A204.1 (cell line): ENCODE data around the gene GTPBP3.

Experiments used
- FAIRE-seq: peaks from 2 replicates; lab custom pipeline; 2012; peaks lifted over from hg19 to GRCh38; lab: Jason Lieb, UNC

GTPBP3 gene

DNA sequence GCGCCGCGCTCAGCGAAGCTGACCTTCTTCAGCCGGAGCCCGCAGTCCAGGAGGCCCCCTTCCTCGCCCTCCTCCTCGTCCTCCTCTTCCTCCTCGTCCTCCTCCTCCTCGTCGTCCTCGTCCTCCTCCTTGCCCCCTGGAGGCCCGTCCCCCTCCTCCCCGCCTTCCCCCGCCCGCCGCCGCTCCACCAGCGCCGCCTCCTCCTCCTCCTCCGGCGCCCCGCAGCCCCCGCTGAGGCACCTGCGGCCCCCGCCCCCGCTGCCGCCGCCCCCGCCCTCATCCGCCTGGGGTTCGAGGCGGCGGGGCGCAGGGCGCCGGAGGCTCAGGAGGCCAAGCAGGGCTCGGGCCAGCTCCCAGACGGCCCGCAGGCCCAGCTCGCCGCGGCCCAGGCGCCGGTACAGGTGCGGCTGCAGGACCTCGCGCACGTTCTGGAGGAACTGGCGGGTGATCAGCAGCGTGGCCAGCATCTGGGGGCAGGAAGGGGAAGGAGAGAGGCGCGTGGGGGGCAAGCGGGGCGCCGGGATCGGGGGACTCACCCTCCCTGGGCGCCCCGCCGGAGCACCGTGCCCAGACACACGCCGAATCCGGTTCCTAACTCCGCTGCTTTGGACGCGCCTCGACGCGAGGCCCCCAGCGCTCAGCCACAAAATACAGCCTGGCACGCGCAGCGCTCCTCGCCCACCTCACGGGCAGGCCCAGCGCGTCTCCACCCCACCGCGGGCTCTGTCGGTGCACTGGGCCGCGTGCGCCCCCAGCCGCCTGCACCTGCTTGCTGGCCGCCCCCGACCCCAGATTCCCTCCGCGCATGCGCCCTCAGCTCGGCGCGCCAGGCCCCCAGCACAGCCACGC is 8.6 kb upstream of the GTPBP3 start:
- no peak for FAIRE-seq

DNA sequence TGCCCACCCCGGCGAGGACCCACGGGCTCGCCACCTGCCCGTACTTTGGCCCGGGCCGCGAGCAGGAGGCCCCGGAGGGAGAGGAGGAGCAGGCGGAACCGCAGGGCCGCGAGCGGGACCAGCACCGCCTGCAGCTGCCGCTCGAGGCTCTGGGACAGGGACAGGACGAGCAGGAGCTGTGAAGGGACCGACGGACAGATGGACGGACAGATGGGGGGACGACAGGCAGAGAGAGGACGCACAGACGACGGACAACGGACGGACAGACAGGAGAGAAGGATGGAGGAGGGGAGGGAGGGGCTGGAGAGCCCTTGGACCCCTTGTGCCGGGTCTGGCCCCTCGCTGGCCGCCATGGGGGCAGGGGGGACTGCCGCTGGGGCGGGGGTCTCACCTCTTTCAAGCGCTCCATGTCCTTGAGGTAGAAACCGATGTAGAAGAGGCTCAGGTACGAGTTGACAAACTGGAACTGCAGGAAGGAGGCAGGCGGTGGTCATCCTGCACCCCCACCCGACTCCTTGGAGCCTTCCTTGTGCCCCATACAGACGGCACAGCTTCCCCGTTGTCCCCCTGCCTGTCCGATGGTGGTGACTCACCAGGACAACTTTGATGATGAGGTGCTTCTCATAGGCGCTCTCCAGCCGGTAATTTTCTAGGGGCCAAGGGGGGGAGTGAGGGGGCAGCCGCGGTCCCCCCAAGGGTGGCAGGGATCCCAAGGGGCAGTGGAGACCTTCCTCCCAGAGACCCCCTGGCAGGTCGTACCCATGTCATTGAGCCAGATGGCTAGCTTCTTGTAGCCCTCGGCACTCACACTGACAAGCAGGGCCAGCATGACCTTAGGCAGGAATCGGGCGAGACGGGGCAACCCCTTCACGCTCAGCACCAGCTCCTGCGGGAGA is 7.7 kb upstream of the GTPBP3 start:
- FAIRE-seq, result no peak

DNA sequence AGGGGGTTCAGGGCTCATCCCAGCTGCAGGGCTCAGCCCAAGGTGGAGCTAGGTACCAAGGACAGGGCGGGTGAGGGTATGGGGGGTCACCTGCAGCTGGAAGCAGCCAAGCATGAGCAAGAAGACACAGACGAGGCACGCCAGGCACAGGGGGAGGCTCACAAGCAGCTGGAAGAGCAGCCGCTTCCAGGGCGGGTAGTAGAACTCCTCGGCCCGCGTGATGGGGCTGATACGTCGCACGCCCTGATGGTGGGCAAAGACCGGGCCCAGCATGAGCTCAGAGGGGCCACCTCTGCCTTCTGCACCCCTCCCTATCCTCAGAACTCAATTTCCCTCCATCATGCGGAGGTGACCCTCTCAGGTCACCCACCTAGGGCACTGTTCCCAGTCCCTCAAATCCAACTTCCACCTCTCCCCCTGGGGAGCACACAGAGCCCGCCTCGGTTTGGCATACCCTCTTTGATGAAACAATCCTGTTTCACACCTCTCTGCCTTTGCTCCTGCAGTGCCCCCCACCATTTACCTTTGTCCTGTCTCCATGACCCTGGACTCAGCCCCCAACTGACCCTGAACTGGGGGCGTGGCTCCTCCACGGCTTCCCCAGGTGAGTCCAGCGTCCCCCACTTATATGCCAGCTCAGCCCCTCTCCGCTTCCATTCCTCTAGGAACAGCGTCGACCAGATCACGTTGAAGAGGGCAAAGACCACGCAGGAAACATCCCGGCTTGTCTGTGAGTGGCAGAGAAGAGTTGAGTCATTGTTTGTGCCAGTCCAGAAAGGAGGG is 6.9 kb upstream of the GTPBP3 start:
- no peak for FAIRE-seq

DNA sequence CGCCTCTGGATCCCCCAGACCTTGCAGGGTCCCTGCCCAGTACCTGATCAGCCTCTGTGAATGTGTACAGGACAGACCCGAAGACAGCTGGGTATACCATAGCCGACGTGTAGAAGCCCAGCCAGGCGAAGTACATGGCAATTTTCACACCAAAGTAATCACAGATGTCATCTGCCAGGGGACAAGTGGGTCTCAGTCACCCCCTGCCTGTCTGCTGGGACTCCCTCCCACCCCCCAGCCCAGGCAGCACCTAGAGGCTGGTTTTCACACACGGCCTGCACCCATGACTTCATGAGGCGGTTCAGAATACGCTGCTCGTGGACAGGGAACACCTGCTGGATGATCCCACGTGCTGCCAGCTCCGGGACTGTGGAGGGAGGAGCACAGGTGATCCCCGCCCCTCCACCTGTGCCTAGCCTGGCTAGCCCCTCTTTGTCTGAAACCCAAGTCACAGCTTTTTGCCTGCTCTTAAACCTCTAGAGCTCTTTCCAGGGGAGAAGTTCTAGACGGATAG is 6.3 kb upstream of the GTPBP3 start:
- FAIRE-seq, result no peak

DNA sequence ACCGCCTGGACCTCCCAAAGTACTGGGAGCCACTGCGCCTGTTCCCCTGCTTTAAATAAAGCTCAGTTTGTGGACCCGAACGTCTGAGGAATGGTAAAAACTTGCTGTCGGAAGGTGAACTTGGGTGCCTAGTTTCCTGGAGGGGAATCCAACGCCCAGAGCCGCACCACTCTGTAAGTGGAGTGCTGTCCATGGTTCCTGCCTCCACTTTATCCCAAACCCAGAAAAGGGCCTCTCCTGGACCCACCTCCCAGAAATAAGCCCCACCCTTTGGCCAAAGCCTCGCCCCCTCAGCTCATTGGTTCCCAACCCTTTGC is 5.0 kb upstream of the GTPBP3 start:
- no peak for FAIRE-seq

DNA sequence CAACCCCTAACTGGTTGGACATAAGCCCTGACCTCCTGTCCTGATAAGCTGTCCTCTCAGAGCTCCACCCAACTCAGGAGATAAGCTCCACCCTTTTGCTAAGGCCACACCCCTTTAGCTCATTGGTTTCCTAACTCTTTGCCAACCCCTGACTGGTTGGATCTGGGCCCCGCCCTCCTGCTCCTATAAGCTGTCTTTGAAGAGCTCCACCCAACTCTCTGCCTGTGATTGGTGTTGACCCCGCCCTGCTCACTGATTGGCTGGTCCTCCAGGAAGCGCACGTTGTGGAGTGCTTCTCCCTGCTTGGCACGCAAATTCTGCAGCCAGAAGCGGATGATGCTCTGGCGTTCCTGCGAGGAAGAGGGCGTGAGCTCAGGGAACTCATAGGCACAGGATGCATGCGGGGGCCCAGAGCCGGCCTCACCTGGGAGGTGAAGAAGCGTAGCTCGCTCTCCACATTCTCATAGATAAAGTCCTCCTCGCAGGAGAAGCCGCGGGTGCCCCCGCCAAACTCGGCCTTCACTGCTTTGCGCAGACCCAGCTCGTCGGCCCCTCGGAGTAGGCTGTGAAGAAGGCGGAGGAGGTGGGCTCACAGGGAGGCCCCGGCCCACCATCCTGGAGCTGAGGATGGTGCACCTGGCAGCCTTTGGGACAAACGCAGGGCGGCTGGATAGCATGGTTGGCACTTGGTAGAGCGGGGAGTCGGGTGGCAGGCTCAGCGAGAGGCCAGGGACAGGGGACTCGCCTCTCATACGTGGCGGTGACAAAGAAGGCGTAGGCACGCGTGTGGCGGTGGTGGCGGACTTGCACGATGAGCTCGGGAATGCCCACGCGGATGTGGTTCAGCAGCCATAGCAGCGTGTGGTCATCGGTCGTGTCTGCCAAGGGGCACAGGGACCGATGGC is 4.4 kb upstream of the GTPBP3 start:
- no peak for FAIRE-seq

DNA sequence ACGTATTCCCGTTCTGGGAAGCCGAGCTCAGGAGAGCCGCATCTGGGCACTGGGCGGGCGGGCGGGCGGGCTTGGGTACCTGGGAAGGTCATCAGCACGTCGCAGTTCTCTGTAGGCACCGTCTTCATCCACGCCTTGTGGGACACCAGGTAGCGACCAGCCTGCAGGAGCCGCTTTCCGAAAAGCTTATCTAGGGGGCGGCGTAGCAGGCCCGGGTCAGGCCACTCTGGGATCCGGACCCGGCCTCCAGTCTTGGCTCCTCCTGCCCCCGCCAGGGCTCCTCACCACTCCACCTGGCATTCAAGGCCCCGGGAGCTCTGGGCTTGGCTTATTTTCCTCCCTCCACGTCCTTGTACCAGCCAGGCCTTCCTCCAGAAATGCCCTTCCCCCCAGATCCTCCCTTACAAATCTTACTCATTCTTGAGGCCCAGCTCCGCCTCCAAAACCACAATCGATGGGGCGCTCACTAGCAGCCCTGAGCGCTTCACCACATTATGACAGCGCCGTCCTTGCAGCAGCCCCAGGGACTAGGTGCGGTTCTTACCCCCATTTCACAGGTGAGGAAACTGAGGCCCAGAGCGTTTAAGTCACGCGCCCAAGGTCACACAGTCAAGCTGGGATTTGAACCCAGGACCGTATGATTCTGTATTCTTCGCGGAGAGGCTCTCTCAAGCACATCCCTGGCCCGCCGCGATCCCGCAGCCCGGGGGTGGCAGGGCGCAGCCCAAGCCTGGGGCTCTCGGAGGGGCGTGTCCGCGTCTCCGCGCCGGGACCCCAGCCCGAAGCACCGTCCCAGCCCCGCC is 3.5 kb upstream of the GTPBP3 start:
- FAIRE-seq, result no peak

DNA sequence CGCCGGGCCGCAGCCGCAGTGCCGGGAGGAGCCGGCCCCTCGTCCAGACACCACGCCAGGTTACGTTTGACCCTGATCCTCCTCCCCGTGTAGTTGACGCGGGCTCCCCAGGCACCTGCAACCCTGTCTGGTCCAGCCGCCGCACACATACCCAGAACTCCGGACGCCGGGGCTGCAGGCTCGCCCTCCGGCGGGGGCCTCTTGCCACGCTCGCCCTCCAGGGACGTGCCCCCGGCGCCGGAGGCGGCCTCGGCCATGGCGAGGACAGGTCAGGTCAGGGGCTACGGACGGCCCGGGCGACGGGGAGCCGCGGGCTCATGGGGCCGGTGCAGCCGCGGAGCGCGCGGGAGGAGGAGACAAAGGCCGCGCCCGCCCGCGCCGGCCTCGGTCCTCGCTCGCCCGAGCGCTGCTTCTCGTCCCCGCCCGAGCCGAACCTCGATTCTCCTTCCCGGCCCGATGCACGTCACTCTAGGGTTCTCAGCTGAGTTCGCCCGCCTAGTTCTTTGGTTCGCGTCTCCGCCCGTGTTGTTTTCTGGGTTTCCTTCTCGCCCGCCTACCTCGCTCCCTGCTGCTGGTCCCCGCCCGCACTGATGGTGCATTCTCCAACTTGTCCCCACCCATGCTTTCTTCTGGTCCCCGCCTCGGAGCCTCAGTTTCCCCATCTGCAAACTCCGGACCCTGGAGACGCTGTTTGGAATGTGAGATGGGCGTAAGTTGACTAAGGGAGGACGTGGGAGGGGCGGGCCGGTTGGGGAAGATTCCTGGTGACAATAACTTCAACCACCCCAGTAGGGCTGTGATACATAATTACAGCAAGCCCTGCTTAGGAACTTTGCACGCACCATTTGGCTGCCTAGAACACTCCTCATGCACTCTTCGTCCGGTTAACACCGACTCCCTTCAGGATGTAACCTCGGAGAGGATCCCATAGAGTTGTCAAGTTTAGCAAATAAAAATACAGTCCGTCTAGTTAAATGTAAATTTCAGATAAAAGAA is 2.6 kb upstream of the GTPBP3 start, which contains the start of gene ANO8:
TSS of gene ANO8 (minus strand) at position 442 of the 996 bp plus-strand sequence. CDS start at position 257, 185 bp downstream.
- FAIRE-seq, result peak; percentile 21

DNA sequence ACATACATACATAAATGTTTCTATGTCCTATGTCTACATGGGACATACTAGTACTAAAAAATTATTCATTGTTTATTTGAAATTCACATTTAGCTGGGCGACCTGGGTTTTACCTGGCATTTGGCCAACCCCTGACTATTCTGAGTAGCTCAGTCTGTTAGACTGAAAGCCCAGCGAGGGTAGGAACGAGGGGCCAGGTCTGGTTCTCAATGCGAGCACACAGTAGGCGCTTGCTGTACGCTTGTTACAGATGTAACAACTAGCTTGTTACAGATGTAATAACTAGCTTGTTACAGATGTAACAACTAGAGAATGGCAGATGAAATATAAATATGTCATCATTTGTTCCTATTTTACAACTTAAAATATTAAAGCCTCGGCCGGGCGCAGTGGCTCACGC is 1.8 kb upstream of the GTPBP3 start:
- FAIRE-seq, result no peak

DNA sequence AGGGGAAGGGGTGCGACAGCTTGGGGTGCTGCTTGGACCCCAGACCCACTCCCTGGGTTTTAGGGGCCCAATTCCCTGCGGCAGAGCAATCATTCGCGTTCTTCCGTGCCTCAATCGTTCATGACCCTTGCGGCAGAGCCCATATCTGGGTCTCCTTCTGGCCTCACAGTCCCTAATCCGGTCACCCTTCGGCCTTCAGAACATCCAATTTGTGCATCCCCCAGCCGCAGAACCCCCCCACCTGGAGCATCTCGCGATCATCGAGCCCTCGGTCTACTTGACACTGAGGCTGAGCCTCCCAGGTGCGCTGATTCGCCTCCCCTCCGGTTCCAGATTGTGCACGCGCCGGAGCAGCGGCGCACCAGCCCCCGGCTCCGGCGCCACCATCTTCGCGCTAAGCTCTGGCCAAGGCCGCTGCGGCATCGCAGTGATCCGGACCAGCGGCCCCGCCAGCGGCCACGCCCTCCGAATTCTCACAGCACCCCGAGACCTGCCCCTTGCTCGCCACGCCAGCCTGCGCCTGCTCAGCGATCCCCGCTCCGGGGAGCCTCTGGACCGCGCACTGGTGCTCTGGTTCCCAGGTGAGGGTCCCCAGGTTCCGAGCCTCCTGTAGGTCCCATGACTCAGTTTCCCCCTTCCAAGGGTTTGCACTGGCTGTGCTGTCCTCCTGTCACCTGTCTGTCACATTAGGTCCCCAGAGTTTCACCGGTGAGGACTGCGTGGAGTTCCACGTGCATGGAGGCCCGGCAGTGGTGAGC is 501 bp downstream of the GTPBP3 start:
- no peak for FAIRE-seq

DNA sequence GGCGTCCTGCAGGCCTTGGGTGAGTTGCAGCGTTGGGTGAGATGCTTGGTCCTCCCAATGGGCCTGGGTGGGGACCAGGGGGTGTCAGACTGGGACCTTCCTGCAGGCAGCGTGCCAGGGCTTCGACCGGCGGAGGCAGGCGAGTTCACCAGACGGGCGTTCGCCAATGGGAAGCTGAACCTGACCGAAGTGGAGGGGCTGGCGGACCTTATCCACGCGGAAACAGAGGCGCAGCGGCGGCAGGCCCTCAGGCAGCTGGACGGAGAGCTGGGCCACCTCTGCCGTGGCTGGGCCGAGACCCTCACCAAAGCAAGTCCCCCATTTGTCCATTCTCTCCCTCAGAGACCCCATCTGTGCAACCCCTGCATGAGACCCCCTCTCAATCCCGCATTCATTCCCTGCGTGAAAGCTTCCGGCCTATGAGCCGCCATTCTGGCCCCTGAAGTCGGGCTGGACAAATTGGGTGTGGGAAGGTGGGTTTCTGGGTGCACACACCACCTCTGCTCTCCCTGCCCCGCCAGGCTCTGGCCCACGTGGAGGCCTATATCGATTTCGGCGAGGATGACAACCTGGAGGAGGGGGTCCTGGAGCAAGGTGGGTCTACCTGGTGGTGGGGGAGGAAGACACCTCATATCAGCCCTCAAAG is 1.2 kb downstream of the GTPBP3 start:
- no peak for FAIRE-seq

DNA sequence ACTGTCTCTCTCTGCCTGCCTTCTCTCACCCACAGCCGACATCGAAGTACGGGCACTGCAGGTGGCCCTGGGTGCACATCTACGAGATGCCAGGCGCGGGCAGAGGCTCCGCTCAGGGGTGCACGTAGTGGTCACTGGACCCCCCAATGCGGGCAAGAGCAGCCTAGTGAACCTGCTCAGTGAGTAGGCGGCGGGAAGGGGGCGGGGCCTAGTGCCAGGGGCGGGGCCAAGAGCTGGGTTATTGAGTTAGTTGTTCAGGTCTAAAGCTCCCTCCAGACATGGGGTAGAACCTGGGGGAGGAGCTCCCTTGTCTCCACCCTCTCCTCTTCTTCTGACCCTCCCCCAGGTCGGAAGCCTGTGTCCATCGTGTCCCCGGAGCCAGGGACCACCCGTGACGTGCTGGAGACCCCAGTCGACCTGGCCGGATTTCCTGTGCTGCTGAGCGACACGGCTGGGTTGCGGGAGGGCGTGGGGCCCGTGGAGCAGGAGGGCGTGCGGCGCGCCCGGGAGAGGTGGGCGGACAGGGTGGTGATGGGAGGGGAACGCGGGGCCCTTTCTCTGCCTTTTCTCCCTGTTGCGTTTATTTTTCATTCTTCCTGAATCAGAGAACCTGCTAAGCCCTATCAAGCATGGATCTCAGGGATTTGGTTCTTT is 1.9 kb downstream of the GTPBP3 start:
- no peak for FAIRE-seq

DNA sequence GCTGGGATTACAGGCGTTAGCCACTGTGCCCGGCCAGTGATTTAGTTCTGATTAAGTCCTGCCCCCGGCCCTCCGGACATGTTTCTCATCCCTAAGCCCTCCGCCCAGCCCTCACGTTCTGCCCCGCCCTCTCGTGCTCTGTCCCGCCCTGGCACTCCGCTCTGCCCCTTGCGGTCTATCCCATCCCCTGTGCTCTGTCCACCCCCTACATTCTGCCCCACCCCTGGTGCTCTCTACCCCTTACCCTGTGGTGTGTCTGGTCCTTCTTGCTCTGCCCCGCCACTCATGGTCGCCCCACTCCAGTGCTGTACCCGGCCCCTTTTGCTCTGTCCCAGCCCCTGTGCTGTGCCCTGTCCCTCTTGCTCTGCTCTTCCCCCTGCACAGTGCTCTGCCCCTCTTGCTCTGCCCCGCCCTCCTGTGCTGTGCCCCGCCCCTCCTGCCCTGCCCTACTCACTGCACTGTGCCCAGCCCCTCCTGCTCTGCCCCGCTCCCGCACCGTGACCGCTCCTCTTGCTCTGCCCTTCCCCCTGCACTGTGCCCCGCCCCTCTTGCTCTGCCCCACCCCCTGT is 3.0 kb downstream of the GTPBP3 start:
- FAIRE-seq, result no peak

DNA sequence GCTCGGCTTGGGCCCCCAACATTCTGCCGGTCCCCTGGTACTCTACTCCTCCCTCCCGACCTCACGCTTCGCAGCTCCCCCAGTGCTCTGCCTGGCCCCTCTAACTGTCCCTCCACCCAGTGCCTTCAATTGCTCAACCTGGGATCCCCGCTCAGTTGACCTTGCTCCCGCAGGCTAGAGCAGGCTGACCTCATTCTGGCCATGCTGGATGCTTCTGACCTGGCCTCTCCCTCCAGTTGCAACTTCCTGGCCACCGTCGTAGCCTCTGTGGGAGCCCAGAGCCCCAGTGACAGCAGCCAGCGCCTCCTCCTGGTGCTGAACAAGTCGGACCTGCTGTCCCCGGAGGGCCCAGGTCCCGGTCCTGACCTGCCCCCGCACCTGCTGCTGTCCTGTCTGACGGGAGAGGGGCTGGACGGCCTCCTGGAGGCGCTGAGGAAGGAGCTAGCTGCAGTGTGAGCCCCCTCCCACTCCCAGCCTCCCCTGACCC is 3.6 kb downstream of the GTPBP3 start:
- no peak for FAIRE-seq

DNA sequence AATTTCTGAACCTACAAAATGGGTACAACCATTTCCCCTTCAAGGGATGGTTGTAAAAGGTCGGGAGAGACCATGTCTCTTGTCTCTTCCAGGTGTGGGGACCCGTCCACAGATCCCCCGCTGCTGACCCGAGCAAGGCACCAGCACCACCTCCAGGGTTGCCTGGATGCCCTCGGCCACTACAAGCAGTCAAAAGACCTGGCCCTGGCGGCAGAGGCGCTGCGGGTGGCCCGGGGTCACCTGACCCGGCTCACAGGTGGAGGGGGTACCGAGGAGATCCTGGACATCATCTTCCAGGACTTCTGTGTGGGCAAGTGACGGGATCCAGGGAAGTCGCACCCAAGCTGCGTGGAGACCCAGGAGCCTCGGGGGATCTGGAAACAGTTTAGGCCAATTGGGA is 4.0 kb downstream of the GTPBP3 start:
- FAIRE-seq, result no peak

DNA sequence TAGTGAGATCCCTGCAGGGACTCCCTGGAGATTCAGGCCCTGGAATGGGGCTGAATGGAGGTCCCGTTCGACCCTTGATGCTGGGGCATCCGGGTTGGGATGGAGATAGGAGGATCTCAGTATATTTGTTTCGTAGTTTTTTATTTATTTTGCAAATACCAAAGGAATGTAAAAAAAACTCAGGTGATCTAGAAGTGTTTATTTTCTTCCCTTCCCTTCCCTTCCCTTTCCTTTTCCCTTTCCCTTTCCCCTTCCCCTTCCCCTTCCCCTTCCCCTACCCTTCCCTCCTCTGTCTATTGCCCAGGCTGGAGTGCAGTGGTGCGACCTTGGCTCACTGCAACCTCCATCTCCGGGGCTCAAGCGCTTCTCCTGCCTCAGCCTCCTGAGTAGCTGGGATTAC is 4.5 kb downstream of the GTPBP3 start:
- FAIRE-seq, result no peak

DNA sequence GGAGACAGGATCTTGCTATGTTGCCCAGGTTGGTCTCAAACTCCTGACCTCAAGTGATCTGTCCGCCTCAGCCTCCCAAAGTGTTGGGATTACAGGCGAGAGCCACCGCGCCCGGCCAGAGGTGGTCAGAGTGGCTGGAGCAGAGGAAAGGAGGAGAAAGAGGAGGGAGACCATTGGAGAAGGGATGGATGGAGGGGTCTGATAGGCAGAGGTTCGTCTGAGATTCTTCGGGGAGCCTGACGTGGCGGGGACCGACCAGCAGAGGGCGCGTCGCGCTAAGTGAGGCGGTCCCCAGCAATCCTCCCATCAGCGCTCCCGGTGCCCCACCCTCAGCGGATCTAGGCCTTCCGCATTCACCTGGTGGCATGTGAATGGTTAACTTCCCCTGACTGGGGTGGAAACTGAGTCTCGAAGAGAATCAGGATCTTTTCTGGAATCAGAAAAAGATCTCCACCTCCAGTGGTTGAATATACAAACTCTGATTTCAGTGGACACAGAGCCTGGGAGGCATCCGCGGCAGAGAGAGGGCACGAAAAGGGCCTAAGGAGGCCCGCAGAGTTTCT is 8.8 kb downstream of the GTPBP3 start:
- FAIRE-seq, result no peak
